H9 (cell line): ENCODE measurements around the gene APOBEC2. TPM values are rescaled to one million over a fixed set of nuclear protein-coding genes. Genes with fewer than 3 reads are reported as not detected.

Experiments
- DNase-seq: peaks from one replicate; pipeline ENCODE4 v3.0.0-alpha.2; 2017
- H2AFZ ChIP-seq: one replicate; pipeline ENCODE4 v1.6.1; 2013; ENCODE audit warnings: mild to moderate bottlenecking, low read length, control low read depth, moderate library complexity
- H2AK5ac ChIP-seq: 2 replicates; pipeline ENCODE4 v1.6.1; 2013; ENCODE audit warnings: low read length, control low read depth, mixed read lengths; ENCODE audit not compliant: insufficient read length
- H2BK120ac ChIP-seq: one replicate; pipeline ENCODE4 v1.6.1; 2013; ENCODE audit warnings: low read depth, mild to moderate bottlenecking, low read length, control low read depth, inconsistent platforms; ENCODE audit not compliant: poor library complexity, severe bottlenecking
- H2BK12ac ChIP-seq: 2 replicates; pipeline ENCODE4 v1.6.1; 2013; ENCODE audit warnings: low read length, control low read depth, mixed read lengths, low read depth; ENCODE audit not compliant: insufficient read length
- H2BK15ac ChIP-seq: 2 replicates; pipeline ENCODE4 v1.6.1; 2013; ENCODE audit warnings: low read depth, low read length, control low read depth
- H2BK20ac ChIP-seq: one replicate; pipeline ENCODE4 v1.6.1; 2013; ENCODE audit warnings: low read depth, mild to moderate bottlenecking, low read length, control low read depth, inconsistent platforms; ENCODE audit not compliant: poor library complexity, severe bottlenecking
- H2BK5ac ChIP-seq: 2 replicates; pipeline ENCODE4 v1.6.1; 2013; ENCODE audit warnings: low read length, control low read depth, mixed read lengths; ENCODE audit not compliant: insufficient read length
- H3K14ac ChIP-seq: 2 replicates; pipeline ENCODE4 v1.6.1; 2013; ENCODE audit warnings: low read length, control low read depth; ENCODE audit not compliant: insufficient read depth
- H3K18ac ChIP-seq: 2 replicates; pipeline ENCODE4 v1.6.1; 2013; ENCODE audit warnings: low read depth, mild to moderate bottlenecking, mixed read lengths, low read length, control low read depth; ENCODE audit not compliant: insufficient read length
- H3K23ac ChIP-seq: 2 replicates; pipeline ENCODE4 v1.6.1; 2013; ENCODE audit warnings: low read length, control low read depth, mixed read lengths, low read depth; ENCODE audit not compliant: insufficient read length
- H3K23me2 ChIP-seq: 2 replicates; pipeline ENCODE4 v1.6.1; 2013; ENCODE audit warnings: low read depth, mild to moderate bottlenecking, mixed read lengths, low read length, control low read depth; ENCODE audit not compliant: insufficient read length, poor library complexity, severe bottlenecking
- H3K27ac ChIP-seq: 2 replicates; pipeline ENCODE4 v1.5.1; 2013; ENCODE audit warnings: low read length, control low read depth, mixed read lengths, low read depth; ENCODE audit not compliant: insufficient read length
- H3K27me3 ChIP-seq: 2 replicates; pipeline ENCODE4 v1.6.1; 2013; ENCODE audit warnings: low read length, control low read depth, inconsistent platforms; ENCODE audit not compliant: insufficient read depth
- H3K4ac ChIP-seq: 2 replicates; pipeline ENCODE4 v1.6.1; 2013; ENCODE audit warnings: low read depth, mild to moderate bottlenecking, control low read depth, inconsistent platforms, low read length, moderate library complexity
- H3K4me1 ChIP-seq: 2 replicates; pipeline ENCODE4 v1.6.1; 2013; ENCODE audit warnings: low read length, control low read depth, inconsistent platforms; ENCODE audit not compliant: insufficient read depth
- H3K4me2 ChIP-seq: 2 replicates; pipeline ENCODE4 v1.6.1; 2013; ENCODE audit warnings: low read length, control low read depth, mixed read lengths; ENCODE audit not compliant: insufficient read length, insufficient read depth
- H3K56ac ChIP-seq: 2 replicates; pipeline ENCODE4 v1.6.1; 2013; ENCODE audit warnings: low read depth, mild to moderate bottlenecking, mixed read lengths, low read length, control low read depth; ENCODE audit not compliant: insufficient read length
- H3K79me1 ChIP-seq: 2 replicates; pipeline ENCODE4 v1.6.1; 2013; ENCODE audit warnings: low read depth, mild to moderate bottlenecking, moderate library complexity, low read length, control low read depth, inconsistent platforms; ENCODE audit not compliant: insufficient read depth, poor library complexity, severe bottlenecking
- H3K79me2 ChIP-seq: 2 replicates; pipeline ENCODE4 v1.6.1; 2013; ENCODE audit warnings: low read length, control low read depth, inconsistent platforms; ENCODE audit not compliant: insufficient read depth
- H3K9ac ChIP-seq: 2 replicates; pipeline ENCODE4 v1.6.1; 2013; ENCODE audit warnings: low read length, control low read depth, mixed read lengths; ENCODE audit not compliant: insufficient read length; ENCODE audit errors: extremely low read depth
- H3K9me3 ChIP-seq: one replicate; pipeline ENCODE4 v1.6.1; 2013; ENCODE audit warnings: low read depth, low read length, inconsistent platforms; ENCODE audit not compliant: control insufficient read depth
- H3T11ph ChIP-seq: one replicate; pipeline ENCODE4 v1.6.1; 2013; ENCODE audit warnings: mild to moderate bottlenecking, low read length, control low read depth, inconsistent platforms
- H4K20me1 ChIP-seq: one replicate; pipeline ENCODE4 v1.6.1; 2013; ENCODE audit not compliant: control insufficient read depth, insufficient read length, insufficient read depth
- H4K5ac ChIP-seq: 2 replicates; pipeline ENCODE4 v1.6.1; 2013; ENCODE audit warnings: low read depth, mild to moderate bottlenecking, mixed read lengths, low read length, control low read depth; ENCODE audit not compliant: insufficient read length
- H4K8ac ChIP-seq: replicated peaks from 2 replicates; pipeline ENCODE4 v1.6.1; 2013; ENCODE audit warnings: low read length, control low read depth, mixed read lengths, low read depth; ENCODE audit not compliant: insufficient read length
- H4K91ac ChIP-seq: 2 replicates; pipeline ENCODE4 v1.6.1; 2013; ENCODE audit warnings: low read depth, mild to moderate bottlenecking, moderate library complexity, mixed read lengths, low read length, control low read depth; ENCODE audit not compliant: insufficient read length
- H3K27ac Mint-ChIP-seq, 3 experiments: 2 replicates in 2 of 3; 3 replicates in 1 of 3; pipeline ENCODE4 v1.8.0; 2020 to 2021; ENCODE audit warnings: mixed read lengths in 3 of 3, mild to moderate bottlenecking in 1 of 3, moderate library complexity in 1 of 3
- H3K27me3 Mint-ChIP-seq: 2 replicates; pipeline ENCODE4 v1.8.0; 2021; ENCODE audit warnings: low read depth, mild to moderate bottlenecking, moderate library complexity, mixed read lengths
- H3K36me3 Mint-ChIP-seq, 3 experiments: 2 replicates in 2 of 3; 3 replicates in 1 of 3; pipeline ENCODE4 v1.8.0; 2020 to 2021; ENCODE audit warnings: low read depth in 3 of 3, mixed read lengths in 3 of 3; ENCODE audit not compliant: insufficient read depth in 1 of 3
- H3K4me1 Mint-ChIP-seq, 2 experiments: 2 replicates each; pipeline ENCODE4 v1.8.0; 2020; ENCODE audit warnings: mixed read lengths in 2 of 2
- H3K4me3 Mint-ChIP-seq, 2 experiments: 2 replicates in 1 of 2; 3 replicates in 1 of 2; pipeline ENCODE4 v1.8.0; 2020 to 2021; ENCODE audit warnings: mild to moderate bottlenecking in 2 of 2, mixed read lengths in 2 of 2, moderate library complexity in 1 of 2
- H3K9me3 Mint-ChIP-seq, 2 experiments: 2 replicates in 1 of 2; 3 replicates in 1 of 2; pipeline ENCODE4 v1.8.0; 2020; ENCODE audit warnings: mild to moderate bottlenecking in 2 of 2, mixed read lengths in 2 of 2, moderate library complexity in 1 of 2
- WGBS: extraction: QIAGEN DNeasy Blood & Tissue Kit; methylation state at CpG from one replicate; pipeline ENCODE4 v1.1.7; 2013; ENCODE audit warnings: missing lambda C conversion rate, low lambda C conversion rate, mixed read lengths; ENCODE audit not compliant: insufficient read length; ENCODE audit errors: extremely low coverage; 5-methylcytosine and 5-hydroxymethylcytosine counted together
- total RNA-seq: library from RNA; stranded (reverse); gene quantifications from 2 replicates; pipeline ENCODE4 v1.2.1, GENCODE V29; 2021
- TF ChIP-seq, protein P1 (sequence below): fragments of 200-600 bp; sonication (generic); conservative IDR thresholded peaks from 3 replicates; pipeline ENCODE4 v1.8.0; 2021; ENCODE audit warnings: antibody characterized with exemption, mild to moderate bottlenecking

The APOBEC2 gene
- total RNA-seq, 1 experiment from 2014 or later: not detected

DNA sequence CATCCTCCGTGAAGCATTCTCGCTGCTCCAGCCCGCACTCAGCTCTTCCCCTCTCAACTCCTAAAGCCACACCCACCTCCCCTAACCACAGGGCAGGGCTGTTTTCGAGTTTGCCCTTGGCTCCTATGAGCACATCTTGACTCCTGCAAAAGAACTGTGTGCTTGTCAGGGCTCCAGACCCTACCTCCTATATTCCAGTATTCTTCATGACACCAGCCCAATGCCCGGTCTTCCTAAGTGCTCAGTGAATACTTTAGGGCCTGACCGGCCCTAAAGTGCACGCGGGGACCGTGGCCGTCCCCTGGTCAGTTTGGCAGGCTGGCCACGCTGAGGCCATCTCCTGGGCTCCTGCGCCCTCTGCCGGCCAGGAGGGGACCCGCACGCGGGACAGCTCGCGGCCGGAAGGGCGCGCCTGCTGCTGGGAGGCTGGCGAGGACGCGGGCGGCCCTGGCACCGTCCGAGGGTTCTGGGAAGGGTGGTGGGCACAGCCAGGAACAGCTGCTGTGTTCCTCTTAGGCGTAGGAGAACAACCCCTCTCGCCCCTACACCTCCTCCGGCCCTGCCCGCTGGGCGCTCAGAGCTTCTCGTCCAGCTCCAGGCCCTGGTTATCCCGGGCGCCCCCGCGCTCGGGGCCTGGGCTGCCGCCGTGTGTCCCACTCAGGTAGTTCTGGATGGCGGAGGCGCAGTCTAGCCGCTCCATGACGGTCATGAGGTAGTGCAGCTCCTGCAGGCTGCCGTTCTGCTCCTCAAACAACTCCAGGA, 25.0 kb upstream of the APOBEC2 start:
- peak overlapping the region in 2 of 3 experiments; percentile 21 to 63; a peak in 3 of 7 replicates for H3K27ac Mint-ChIP-seq
- no peak overlapping the region for H2AK5ac ChIP-seq
- H2BK120ac ChIP-seq: no peak overlapping the region
- peaks cover 22% of the 10 kb centered on the region in 2 experiments for H3K4me1 Mint-ChIP-seq
- no peaks in the 10 kb centered on the region for H3K79me2 ChIP-seq
- no peak overlapping the region for H4K5ac ChIP-seq
- H2AFZ ChIP-seq: no peak overlapping the region
- H3T11ph ChIP-seq: no peak overlapping the region
- H3K23ac ChIP-seq: no peak overlapping the region
- H3K9ac ChIP-seq: peak overlapping the region; percentile 38
- no peaks in the 10 kb centered on the region for H4K20me1 ChIP-seq
- H3K27ac ChIP-seq: no peak overlapping the region
- peaks cover 8% of the 10 kb centered on the region for H3K23me2 ChIP-seq
- H3K18ac ChIP-seq: peak overlapping the region; percentile 81
- H3K9me3 Mint-ChIP-seq: no peaks in the 10 kb centered on the region
- H2BK15ac ChIP-seq: no peak overlapping the region
- H3K9me3 ChIP-seq: no peaks in the 10 kb centered on the region
- H3K36me3 Mint-ChIP-seq: 0 out of 7 replicates have a peak, but pooled peaks cover 0 to 4% (median 0%) of the 10 kb centered on the region in 3 experiments
- no peak overlapping the region for H4K8ac ChIP-seq
- TF ChIP-seq, protein P1, sequence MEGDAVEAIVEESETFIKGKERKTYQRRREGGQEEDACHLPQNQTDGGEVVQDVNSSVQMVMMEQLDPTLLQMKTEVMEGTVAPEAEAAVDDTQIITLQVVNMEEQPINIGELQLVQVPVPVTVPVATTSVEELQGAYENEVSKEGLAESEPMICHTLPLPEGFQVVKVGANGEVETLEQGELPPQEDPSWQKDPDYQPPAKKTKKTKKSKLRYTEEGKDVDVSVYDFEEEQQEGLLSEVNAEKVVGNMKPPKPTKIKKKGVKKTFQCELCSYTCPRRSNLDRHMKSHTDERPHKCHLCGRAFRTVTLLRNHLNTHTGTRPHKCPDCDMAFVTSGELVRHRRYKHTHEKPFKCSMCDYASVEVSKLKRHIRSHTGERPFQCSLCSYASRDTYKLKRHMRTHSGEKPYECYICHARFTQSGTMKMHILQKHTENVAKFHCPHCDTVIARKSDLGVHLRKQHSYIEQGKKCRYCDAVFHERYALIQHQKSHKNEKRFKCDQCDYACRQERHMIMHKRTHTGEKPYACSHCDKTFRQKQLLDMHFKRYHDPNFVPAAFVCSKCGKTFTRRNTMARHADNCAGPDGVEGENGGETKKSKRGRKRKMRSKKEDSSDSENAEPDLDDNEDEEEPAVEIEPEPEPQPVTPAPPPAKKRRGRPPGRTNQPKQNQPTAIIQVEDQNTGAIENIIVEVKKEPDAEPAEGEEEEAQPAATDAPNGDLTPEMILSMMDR: peak; percentile 100
- no peak overlapping the region for H2BK5ac ChIP-seq
- no peak overlapping the region for H3K56ac ChIP-seq
- no peak overlapping the region for H3K4ac ChIP-seq
- no peaks in the 10 kb centered on the region for H3K79me1 ChIP-seq
- H3K27me3 Mint-ChIP-seq: no peaks in the 10 kb centered on the region
- H3K4me2 ChIP-seq: peak overlapping the region; percentile 61
- peaks cover 8% of the 10 kb centered on the region for H3K4me1 ChIP-seq
- no peak overlapping the region for H2BK12ac ChIP-seq
- H3K14ac ChIP-seq: peak overlapping the region; percentile 91
- peak overlapping the region; percentile 68 to 81 for H3K4me3 Mint-ChIP-seq
- H2BK20ac ChIP-seq: no peak overlapping the region
- peak; percentile 86 for DNase-seq
- no peak overlapping the region for H4K91ac ChIP-seq
- WGBS: no CpG with 5 or more reads among the region's 45 CpGs
- H3K27me3 ChIP-seq: no peaks in the 10 kb centered on the region
